Stimulated activated naive CD8-positive, alpha-beta T cell treated with anti-CD3 and anti-CD28 coated beads, Interleukin-15, amount 100 ng/mL, for 72 hours (primary cell): Measurements from ENCODE around the gene MUC21.
"Not testable (repeated sequence)": the region's sequence is repeated elsewhere in the genome, so short reads cannot be mapped to it uniquely, and the experiment has no call there.

ENCODE experiments used
- ATAC-seq: fragments of 150-1000 bp; cut with Tn5 transposase; 2 replicates; pipeline ENCODE4 v1.10.0; 2021; ENCODE audit warnings: mild to moderate bottlenecking, moderate library complexity
- DNase-seq, 2 donors: peaks; one replicate each; pipeline ENCODE4 v3.0.0; 2021 to 2022
- H3K27ac Mint-ChIP-seq, 2 donors: one replicate each; pipeline ENCODE4 v1.8.0; 2022; ENCODE audit warnings: mild to moderate bottlenecking in 2 of 2, mixed read lengths in 2 of 2, moderate library complexity in 2 of 2
- H3K27me3 Mint-ChIP-seq: one replicate; pipeline ENCODE4 v1.8.0; 2022; ENCODE audit warnings: mixed read lengths
- H3K4me1 Mint-ChIP-seq: one replicate; pipeline ENCODE4 v1.8.0; 2022; ENCODE audit warnings: mild to moderate bottlenecking, mixed read lengths
- H3K4me3 Mint-ChIP-seq, 2 donors: one replicate each; pipeline ENCODE4 v1.8.0; 2022; ENCODE audit warnings: mild to moderate bottlenecking in 2 of 2, mixed read lengths in 2 of 2, moderate library complexity in 1 of 2
- H3K9me3 Mint-ChIP-seq, 2 donors: one replicate each; pipeline ENCODE4 v1.8.0; 2022; ENCODE audit warnings: mixed read lengths in 2 of 2

MUC21 gene

DNA sequence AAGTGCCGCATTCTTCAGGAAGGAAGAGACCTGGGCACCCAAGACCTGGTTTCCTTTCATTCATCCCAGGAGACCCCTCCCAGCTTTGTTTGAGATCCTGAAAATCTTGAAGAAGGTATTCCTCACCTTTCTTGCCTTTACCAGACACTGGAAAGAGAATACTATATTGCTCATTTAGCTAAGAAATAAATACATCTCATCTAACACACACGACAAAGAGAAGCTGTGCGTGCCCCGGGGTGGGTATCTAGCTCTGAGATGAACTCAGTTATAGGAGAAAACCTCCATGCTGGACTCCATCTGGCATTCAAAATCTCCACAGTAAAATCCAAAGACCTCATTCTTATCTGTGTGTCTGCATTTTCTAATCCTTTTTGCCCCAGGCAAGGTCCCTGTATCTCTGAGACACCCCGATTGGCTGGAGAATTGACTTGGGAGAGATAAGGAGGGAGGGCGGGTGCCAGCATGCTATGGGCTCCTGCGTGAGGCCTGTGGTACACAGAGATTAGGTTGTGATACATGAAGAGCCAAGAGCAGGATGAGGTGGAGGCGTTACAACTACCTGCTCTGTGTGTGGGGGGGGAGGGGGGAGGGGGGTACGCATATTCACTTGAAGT is 4.8 kb downstream of the MUC21 start:
- Mint-ChIP-seq H3K27me3 (peaks cover 5% of the 10 kb centered on the region), H3K9me3 (no peaks in the 10 kb centered on the region), H3K4me1 (peaks cover 47% of the 10 kb centered on the region), H3K27ac (no peak overlapping the region), H3K4me3 (no peak overlapping the region)
- no peak for ATAC-seq
- no peak for DNase-seq

DNA sequence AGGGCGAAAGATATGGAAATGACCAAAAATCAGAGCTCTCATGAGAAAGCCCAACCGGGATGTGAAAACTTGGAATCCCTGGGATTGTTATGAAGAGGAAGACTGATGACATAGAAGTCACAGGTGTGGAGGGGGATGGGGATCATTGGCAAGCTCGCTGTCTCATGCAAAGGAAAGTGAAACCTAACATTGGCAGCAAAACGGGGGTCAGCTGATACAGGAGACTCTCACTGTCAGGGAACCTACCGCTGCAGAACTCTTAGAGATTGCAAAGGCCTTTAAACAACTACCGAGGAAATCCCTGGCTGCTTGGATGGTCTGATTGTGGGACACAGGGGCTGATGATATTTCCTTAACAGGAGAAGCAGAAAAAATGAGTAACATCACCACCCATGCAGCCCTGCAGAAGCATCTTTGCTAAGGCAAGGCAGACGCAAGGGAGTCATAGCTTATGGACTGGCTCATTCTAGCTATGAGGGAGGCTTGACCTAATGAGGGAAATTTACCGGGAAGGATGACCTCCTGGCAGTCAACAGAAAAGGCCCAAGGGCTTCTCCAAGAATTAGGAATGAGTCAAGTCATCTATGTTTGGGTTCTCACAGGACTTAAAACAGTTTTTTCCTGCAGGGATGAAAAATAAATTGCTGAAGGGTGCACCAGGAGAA is 7.0 kb downstream of the MUC21 start:
- H3K4me1 Mint-ChIP-seq: peaks cover 35% of the 10 kb centered on the region
- H3K9me3 Mint-ChIP-seq: no peaks in the 10 kb centered on the region
- peak overlapping the region; percentile 61 to 76 for H3K27ac Mint-ChIP-seq
- ATAC-seq: peak; percentile 73
- peak in 1 of 2 donors; percentile 26 for DNase-seq
- H3K4me3 Mint-ChIP-seq: peak overlapping the region; percentile 64 to 67
- no peaks in the 10 kb centered on the region for H3K27me3 Mint-ChIP-seq

DNA sequence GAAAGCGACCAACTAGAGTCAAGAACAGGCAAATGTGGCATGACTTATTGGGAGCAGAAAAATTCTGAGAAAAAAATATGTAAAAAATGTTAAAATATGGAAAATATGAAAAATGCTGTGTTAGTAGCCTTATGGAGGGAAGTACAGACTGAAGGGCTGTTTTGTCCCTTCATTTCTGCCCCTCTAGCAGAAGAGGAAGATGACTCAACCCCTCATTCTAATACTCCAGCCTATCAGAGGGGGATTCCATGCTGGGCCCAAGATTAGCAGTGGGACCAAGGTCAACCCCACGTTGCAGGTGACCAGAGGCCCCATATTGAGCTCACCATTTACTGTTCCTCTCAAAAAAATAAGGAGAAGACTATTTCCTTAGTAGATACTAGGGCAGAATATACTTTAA is 8.4 kb downstream of the MUC21 start:
- Mint-ChIP-seq H3K4me1 (peaks cover 22% of the 10 kb centered on the region), H3K27ac (no peak overlapping the region), H3K9me3 (no peaks in the 10 kb centered on the region), H3K4me3 (no peak overlapping the region), H3K27me3 (no peaks in the 10 kb centered on the region)
- ATAC-seq (no peak), DNase-seq (no peak)

DNA sequence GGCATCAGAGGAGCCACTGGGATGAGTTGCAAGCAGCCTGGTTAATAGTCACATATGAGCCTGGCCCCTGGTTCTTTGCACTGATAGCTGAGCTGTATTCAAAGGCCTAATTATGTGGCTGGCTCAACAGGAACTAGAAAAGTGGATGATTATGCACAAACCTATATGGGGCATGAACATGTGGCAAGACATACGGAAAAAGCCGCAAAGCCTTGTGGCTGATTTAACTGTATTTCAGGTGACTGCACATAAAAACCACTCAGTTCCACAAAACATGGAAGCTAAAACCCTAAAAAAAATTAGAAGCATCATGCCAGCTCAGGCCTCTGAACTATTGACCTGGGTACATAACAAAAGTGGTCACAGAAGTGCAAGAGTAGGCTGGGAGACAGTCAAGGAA is 13.8 kb downstream of the MUC21 start:
- Mint-ChIP-seq H3K9me3 (no peaks in the 10 kb centered on the region), H3K27me3 (no peaks in the 10 kb centered on the region), H3K4me1 (no peaks in the 10 kb centered on the region), H3K4me3 (no peak overlapping the region), H3K27ac (no peak overlapping the region)
- DNase-seq (no peak), ATAC-seq (no peak)

DNA sequence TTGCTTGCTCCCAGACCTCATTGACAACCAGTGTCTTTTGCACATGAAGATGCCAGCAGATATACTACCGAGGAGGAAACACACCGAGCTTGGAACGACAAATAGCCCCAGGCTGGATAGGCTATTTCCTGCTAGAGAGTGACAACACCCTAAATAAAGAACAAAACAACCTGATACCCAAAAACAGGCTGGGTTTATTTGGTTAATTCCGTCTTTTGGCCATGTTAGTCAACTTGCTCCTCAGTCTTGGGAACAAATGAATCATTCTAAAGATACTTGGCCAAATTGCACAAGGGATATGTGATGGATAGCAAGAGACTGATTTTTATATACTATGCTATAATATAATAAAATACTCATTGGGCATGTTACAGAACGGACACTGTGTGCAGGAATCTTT is 15.3 kb downstream of the MUC21 start:
- H3K9me3 Mint-ChIP-seq: no peaks in the 10 kb centered on the region
- H3K4me3 Mint-ChIP-seq: no peak overlapping the region
- ATAC-seq (no peak), DNase-seq (no peak)
- H3K4me1 Mint-ChIP-seq: no peaks in the 10 kb centered on the region
- no peak overlapping the region for H3K27ac Mint-ChIP-seq
- no peaks in the 10 kb centered on the region for H3K27me3 Mint-ChIP-seq

GRCh38 chr6:31000067-31000860 is 16.7 kb downstream of the MUC21 start:
- not testable (repeated sequence) for DNase-seq, H3K9me3 Mint-ChIP-seq, H3K27me3 Mint-ChIP-seq, H3K4me3 Mint-ChIP-seq, ATAC-seq
- H3K27ac Mint-ChIP-seq: peak overlapping the region in 1 of 2 donors; percentile 49
- H3K4me1 Mint-ChIP-seq: peaks cover 12% of the 10 kb centered on the region

- H3K4me3 Mint-ChIP-seq: peak overlapping the region; percentile 33 to 37
Observed at GRCh38 chr6:31001281-31001888, 17.9 kb downstream of the MUC21 start.

GRCh38 chr6:31002471-31002870 is 19.0 kb downstream of the MUC21 start:
- ATAC-seq (no peak), DNase-seq (no peak)
- H3K27me3 Mint-ChIP-seq: no peaks in the 10 kb centered on the region
- no peak overlapping the region for H3K4me3 Mint-ChIP-seq
- H3K9me3 Mint-ChIP-seq: no peaks in the 10 kb centered on the region
- peaks cover 13% of the 10 kb centered on the region for H3K4me1 Mint-ChIP-seq
- H3K27ac Mint-ChIP-seq: no peak overlapping the region

More at GRCh38 chr6:31001281-31001888, 17.9 kb downstream of the MUC21 start:
- Mint-ChIP-seq H3K27ac (peak overlapping the region in 1 of 2 donors; percentile 22), H3K27me3 (no peaks in the 10 kb centered on the region), H3K9me3 (no peaks in the 10 kb centered on the region), H3K4me1 (peaks cover 13% of the 10 kb centered on the region)
- DNase-seq: no peak
- ATAC-seq: no peak

GRCh38 chr6:31004794-31005193 is 21.3 kb downstream of the MUC21 start:
- H3K27ac Mint-ChIP-seq: no peak overlapping the region
- H3K4me1 Mint-ChIP-seq: peaks cover 13% of the 10 kb centered on the region
- H3K4me3 Mint-ChIP-seq: no peak overlapping the region
- H3K27me3 Mint-ChIP-seq: no peaks in the 10 kb centered on the region
- no peak for ATAC-seq
- DNase-seq: no peak
- no peaks in the 10 kb centered on the region for H3K9me3 Mint-ChIP-seq

DNA sequence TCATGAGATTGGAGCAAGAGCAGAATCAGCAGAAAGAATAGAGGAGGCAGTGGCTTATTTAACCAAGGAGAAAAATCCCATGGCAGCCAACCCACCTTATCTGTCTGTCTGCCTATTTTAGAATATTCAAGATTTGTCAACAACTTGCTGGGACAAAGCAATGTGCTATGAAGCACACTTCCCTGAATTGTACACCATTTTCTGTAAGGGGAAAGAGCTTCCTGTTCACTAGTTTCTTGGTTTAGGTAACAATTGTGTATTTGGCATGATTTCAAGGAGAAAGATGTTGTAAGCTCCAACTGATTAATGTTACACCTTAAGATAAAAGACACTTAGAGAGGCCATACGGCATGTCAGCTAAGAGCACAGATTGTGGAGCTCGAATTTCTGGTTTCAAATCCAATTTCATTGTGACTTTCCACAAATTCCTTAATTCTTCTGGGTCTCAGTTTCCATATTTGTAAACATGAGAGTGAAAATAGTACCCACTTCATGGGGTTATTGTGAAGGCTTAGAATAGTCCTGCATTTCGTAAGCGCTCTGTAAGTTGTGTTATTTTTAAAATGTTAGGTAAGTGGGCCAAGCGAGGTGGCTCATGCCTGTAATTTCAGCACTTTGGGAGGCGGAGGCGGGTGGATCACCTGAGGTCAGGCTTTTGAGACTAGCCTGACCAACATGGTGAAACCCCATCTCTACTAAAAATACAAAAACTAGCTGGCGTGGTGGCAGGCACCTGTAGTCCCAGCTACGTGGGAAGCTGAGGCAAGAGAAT is 21.9 kb downstream of the MUC21 start:
- no peak for ATAC-seq
- H3K4me1 Mint-ChIP-seq: peaks cover 13% of the 10 kb centered on the region
- no peak overlapping the region for H3K27ac Mint-ChIP-seq
- no peak for DNase-seq
- no peaks in the 10 kb centered on the region for H3K27me3 Mint-ChIP-seq
- no peak overlapping the region for H3K4me3 Mint-ChIP-seq
- H3K9me3 Mint-ChIP-seq: no peaks in the 10 kb centered on the region

- H3K4me1 Mint-ChIP-seq: peaks cover 13% of the 10 kb centered on the region
- no peaks in the 10 kb centered on the region for H3K9me3 Mint-ChIP-seq
- no peak overlapping the region for H3K27ac Mint-ChIP-seq
- ATAC-seq (no peak), DNase-seq (no peak)
- H3K4me3 Mint-ChIP-seq: no peak overlapping the region
- H3K27me3 Mint-ChIP-seq: peaks cover 13% of the 10 kb centered on the region
Observed at GRCh38 chr6:31007694-31008093, 24.2 kb downstream of the MUC21 start.

DNA sequence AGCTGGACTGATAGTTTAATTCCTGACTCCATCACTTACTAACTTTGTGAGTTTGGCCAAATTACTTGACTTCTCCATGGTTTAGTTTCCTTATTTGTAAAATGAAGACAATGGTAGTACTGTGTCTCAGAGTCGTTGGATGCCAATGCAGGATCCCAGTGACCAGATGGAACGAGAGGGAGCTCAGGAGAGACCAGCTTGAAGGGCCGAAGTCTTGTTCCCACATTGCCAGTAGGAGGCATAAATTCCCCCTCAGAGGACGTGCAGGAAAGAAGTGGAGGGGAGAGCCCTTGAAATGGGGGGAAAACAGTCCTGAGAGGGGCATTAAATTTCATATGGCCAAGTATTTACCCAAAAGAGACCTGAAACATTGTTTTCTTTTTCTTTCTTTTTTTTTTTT is 24.6 kb downstream of the MUC21 start:
- Mint-ChIP-seq H3K9me3 (no peaks in the 10 kb centered on the region), H3K27me3 (peaks cover 17% of the 10 kb centered on the region), H3K4me3 (no peak overlapping the region), H3K4me1 (peaks cover 13% of the 10 kb centered on the region), H3K27ac (no peak overlapping the region)
- DNase-seq (no peak), ATAC-seq (no peak)

- Mint-ChIP-seq H3K27me3 (peaks cover 25% of the 10 kb centered on the region), H3K9me3 (peaks cover 0 to 3% of the 10 kb centered on the region in 2 donors), H3K27ac (no peak overlapping the region), H3K4me3 (no peak overlapping the region), H3K4me1 (peaks cover 6% of the 10 kb centered on the region)
- no peak for DNase-seq
- no peak for ATAC-seq
Observed at GRCh38 chr6:31009731-31010130, 26.2 kb downstream of the MUC21 start.

GRCh38 chr6:31010393-31011060 is 27.0 kb downstream of the MUC21 start, which contains the start of gene MUC22:
Gene MUC22, plus strand, starts transcription at chr6:31010474. Its CDS starts 233 bp downstream, at chr6:31010707.
- no peak within 1 kb of the TSS for H3K27ac Mint-ChIP-seq
- ATAC-seq (peak; percentile 72), DNase-seq (no peak)
- H3K4me1 Mint-ChIP-seq: no peaks in the 10 kb centered on the region
- H3K27me3 Mint-ChIP-seq: peaks cover 28% of the 10 kb centered on the region
- no peak within 1 kb of the TSS for H3K4me3 Mint-ChIP-seq
- H3K9me3 Mint-ChIP-seq: peaks cover 0 to 4% of the 10 kb centered on the region in 2 donors

DNA sequence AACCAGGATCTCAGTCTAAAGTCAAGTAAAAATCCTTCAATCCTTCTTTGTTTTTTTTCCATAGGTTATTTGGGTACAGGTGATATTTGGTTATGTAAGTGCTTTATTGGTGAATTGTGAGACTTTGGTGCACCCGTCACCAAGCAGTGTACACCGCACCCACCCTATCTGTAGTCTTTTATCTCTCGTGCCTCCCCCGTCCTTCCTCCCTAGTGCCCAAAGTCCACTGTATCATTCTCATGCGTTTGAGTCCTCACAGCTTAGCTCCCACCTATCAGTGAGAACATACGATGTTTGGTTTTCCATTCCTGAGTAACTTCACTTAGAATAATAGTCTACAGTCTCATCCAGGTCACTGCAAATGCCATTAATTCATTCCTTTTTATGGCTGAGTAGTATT is 27.6 kb downstream of the MUC21 start:
- H3K4me1 Mint-ChIP-seq: no peaks in the 10 kb centered on the region
- peaks cover 28% of the 10 kb centered on the region for H3K27me3 Mint-ChIP-seq
- H3K27ac Mint-ChIP-seq: no peak overlapping the region
- no peak for DNase-seq
- H3K9me3 Mint-ChIP-seq: peaks cover 0 to 4% of the 10 kb centered on the region in 2 donors
- no peak for ATAC-seq
- no peak overlapping the region for H3K4me3 Mint-ChIP-seq
